HG03095 (cell line): Measurements from ENCODE around the gene ASB7.

ENCODE experiments used
- ATAC-seq: cut with Tn5 transposase; IDR thresholded peaks from one replicate; pipeline ENCODE4 v1.9.1; 2021; ENCODE audit warnings: moderate library complexity; ENCODE audit not compliant: unreplicated experiment

The ASB7 gene

DNA sequence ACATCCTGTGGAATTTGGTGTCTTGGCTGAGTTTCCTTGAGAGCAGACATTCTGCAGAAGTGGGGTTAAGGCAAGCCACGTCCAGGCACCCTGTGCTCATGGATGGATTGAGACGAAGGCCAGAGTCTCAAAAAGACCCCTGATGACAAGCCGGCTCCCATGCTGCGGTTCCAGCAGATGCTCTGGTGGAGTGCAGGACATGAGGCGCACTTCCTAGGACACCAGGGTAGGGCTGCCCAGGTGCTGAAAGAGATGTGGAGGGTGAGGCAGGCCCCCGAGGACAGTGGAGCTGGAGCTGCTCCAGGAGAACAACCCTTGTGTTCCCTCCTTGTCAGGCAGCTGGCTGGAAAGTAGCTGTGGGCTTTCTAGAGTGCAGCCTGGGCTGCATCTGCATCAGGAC is 81.0 kb downstream of the ASB7 start:
- ATAC-seq: no peak

- no peak for ATAC-seq
Observed at GRCh38 chr15:100684591-100684990, 82.2 kb downstream of the ASB7 start.

- ATAC-seq: no peak
Observed at GRCh38 chr15:100686021-100686724, 83.8 kb downstream of the ASB7 start.

- ATAC-seq: no peak
Observed at GRCh38 chr15:100686725-100687473, 84.5 kb downstream of the ASB7 start.

GRCh38 chr15:100687582-100688141 is 85.3 kb downstream of the ASB7 start:
- no peak for ATAC-seq

- ATAC-seq: no peak
Observed at GRCh38 chr15:100688549-100689120, 86.2 kb downstream of the ASB7 start.

DNA sequence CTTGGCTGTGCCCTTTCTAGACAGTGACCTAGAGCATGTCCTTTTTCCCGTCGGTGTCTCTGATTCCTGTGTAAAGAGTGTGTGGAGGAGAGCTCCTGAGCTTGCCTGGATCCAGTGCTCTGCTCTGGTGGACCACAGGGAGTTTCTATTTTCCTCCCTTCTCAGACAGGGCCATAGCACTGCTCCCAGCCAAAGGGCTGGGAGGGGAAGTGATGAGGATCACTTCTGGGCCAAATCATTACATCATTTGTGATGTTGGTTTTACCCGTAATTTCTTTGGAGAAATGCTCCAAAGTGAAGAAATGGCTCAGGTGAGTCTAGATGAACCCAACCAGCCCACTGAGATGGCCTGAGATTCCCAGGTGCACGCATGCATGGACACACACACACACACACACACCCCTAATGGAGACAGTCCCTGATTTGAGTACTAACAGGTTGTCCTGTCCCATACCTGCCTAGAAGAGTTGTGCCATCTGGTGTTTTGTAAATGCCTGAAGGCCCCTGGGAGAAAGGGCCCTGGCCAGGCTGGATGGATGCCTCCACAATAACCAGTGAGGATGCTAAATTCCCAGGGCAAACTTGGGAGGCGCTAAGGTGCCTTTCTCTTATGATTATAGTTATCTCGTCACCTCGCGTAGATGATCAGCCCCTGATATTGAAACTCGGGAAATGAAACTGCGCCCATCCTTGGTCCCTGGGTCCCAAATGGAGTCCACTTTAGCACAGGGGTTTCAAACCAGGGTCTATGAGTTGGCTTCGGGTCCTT is 86.9 kb downstream of the ASB7 start:
- ATAC-seq: no peak

- no peak for ATAC-seq
Observed at GRCh38 chr15:100690032-100690794, 87.8 kb downstream of the ASB7 start.

DNA sequence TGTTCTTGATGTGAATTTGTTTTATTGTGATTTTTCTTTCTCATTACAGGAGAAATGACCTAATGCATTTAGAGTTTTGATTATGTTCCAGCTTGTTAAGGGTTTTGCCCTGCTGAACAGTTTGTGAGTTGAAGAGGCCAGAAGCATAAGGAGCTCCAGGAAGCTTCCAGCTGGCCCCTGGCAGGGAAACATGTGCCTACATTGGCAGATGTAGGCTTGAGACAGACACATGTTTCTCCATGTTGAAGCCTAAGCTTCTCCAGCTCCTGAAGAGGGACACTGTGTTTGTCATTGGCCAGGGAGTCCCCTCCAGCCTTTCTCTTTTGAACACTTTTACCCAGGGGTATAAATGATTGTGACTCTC is 88.4 kb downstream of the ASB7 start:
- no peak for ATAC-seq

- no peak for ATAC-seq
Observed at GRCh38 chr15:100691321-100691720, 88.9 kb downstream of the ASB7 start.

- no peak for ATAC-seq
Observed at GRCh38 chr15:100692246-100692645, 89.9 kb downstream of the ASB7 start.

DNA sequence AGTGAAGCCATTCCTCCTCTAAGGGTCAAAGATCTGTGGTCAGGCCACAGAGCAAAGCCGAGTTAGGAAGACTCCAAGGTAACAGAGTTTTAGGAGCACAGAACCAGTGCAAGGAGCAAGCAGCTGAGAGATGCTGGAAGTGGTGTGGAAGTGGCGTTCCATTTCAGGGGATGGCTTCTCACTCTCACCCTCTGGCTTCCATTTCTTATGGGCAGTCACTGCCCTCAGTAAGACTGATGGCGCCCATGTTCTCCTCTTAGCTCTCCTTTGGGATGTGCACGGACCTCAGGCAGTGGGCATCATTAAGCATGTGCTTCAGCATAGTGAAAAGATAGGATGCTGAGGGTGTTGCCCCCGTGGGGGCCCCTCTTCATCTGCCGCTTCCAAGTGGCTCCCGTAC is 90.3 kb downstream of the ASB7 start:
- ATAC-seq: no peak

GRCh38 chr15:100693451-100693850 is 91.1 kb downstream of the ASB7 start:
- no peak for ATAC-seq

GRCh38 chr15:100694381-100695021 is 92.1 kb downstream of the ASB7 start:
- no peak for ATAC-seq

- no peak for ATAC-seq
Observed at GRCh38 chr15:100695048-100695447, 92.7 kb downstream of the ASB7 start.

- ATAC-seq: no peak
Observed at GRCh38 chr15:100696452-100696851, 94.1 kb downstream of the ASB7 start.
